ENCODE data around the gene AKAP8L.
"Not testable (repeated sequence)": the region's sequence is repeated elsewhere in the genome, so short reads cannot be mapped to it uniquely, and the experiment has no call there.

The AKAP8L gene

GRCh38 chr19:15340086-15340485 lies 78.7 kb downstream of the AKAP8L start:
- no peak for DNase-seq

- no peak for DNase-seq
Observed at GRCh38 chr19:15337202-15337601, 81.6 kb downstream of the AKAP8L start.

- not testable (repeated sequence) for DNase-seq
Observed at GRCh38 chr19:15335992-15336391, 82.8 kb downstream of the AKAP8L start.

GRCh38 chr19:15332311-15332996 lies 86.3 kb downstream of the AKAP8L start, which contains the start of gene BRD4:
Gene BRD4, minus strand, starts transcription at chr19:15332539. Its CDS starts 59,440 bp downstream, at chr19:15273099.
- peak; percentile 50 for DNase-seq

GRCh38 chr19:15331419-15332310 lies 87.1 kb downstream of the AKAP8L start:
- peak; percentile 36 for DNase-seq

GRCh38 chr19:15330801-15331418 lies 87.9 kb downstream of the AKAP8L start:
- DNase-seq = peak; percentile 67
